ENCODE measurements around the gene PLXDC2. TPM values are rescaled to one million over a fixed set of nuclear protein-coding genes. Genes with fewer than 3 reads are reported as not detected.

Gene PLXDC2
- total RNA-seq, 1 experiment from 2014 or later = not detected

DNA sequence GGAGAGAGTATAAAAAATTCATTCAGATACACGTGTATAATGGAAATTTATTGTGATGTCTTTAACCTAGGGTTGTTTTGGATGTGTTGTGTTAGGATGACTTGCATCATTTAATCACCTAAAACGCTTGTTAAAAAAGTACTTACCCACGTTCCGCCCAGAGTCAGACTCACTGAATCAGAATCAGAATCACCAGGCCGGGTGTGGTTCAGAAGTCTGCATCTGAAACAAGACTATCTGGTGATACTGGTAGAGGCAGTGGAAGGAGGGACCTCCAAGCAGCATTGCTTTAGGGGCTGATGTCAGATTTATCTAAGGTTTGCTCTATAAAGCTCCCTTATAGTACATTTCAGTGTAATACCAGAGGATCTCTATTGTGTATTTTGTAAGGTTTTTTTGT is 20.5 kb upstream of the PLXDC2 start:
- CTCF ChIA-PET = no interaction called here
- H3F3A ChIP-seq (ENCODE audit: low read length, unreplicated experiment) = no peaks in the 10 kb centered on the region
- TF ChIP-seq, protein P1, sequence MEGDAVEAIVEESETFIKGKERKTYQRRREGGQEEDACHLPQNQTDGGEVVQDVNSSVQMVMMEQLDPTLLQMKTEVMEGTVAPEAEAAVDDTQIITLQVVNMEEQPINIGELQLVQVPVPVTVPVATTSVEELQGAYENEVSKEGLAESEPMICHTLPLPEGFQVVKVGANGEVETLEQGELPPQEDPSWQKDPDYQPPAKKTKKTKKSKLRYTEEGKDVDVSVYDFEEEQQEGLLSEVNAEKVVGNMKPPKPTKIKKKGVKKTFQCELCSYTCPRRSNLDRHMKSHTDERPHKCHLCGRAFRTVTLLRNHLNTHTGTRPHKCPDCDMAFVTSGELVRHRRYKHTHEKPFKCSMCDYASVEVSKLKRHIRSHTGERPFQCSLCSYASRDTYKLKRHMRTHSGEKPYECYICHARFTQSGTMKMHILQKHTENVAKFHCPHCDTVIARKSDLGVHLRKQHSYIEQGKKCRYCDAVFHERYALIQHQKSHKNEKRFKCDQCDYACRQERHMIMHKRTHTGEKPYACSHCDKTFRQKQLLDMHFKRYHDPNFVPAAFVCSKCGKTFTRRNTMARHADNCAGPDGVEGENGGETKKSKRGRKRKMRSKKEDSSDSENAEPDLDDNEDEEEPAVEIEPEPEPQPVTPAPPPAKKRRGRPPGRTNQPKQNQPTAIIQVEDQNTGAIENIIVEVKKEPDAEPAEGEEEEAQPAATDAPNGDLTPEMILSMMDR (conservative IDR thresholded peaks at IDR 0.05; ENCODE audit: low read depth, low read length) = no peak
- no peak for TF ChIP-seq EZH2 (IDR thresholded peaks at IDR 0.05; ENCODE audit: low read length, unreplicated experiment)
- no peak for TF ChIP-seq EZH2phosphoT487 (IDR thresholded peaks at IDR 0.05; ENCODE audit: borderline replicate concordance, low read length)
- H3K27me3 ChIP-seq (ENCODE audit: low read length) = no peaks in the 10 kb centered on the region
- DNase-seq (no peak), ATAC-seq (no peak)
- no peaks in the 10 kb centered on the region for H3K9me2 ChIP-seq (replicated peaks; ENCODE audit: low read length)
- POLR2A ChIA-PET (ENCODE audit: unreplicated experiment) = no interaction called here
- no peaks in the 10 kb centered on the region for H3K9me3 ChIP-seq (ENCODE audit: low read length)
- intact Hi-C loops (cut with micrococcal nuclease) = no loop called here
- H3K4me2 ChIP-seq (ENCODE audit: low read length) = no peak overlapping the region
- H3K79me2 ChIP-seq (ENCODE audit: low read length) = no peaks in the 10 kb centered on the region
- H3K36me3 ChIP-seq (ENCODE audit: low read depth, low read length) = no peaks in the 10 kb centered on the region
- H3K4me1 ChIP-seq (ENCODE audit: insufficient read depth, low read length) = no peaks in the 10 kb centered on the region
- no peak overlapping the region for H3K27ac ChIP-seq (ENCODE audit: low read length)
- no TSS peak for BruUV-seq (replicated peaks)
- no peaks in the 10 kb centered on the region for H4K20me1 ChIP-seq (ENCODE audit: low read length)
- no peak overlapping the region for H3K9ac ChIP-seq (ENCODE audit: low read length)
- H3K4me3 ChIP-seq (ENCODE audit: low read length) = no peak overlapping the region
- no peak overlapping the region for H2AFZ ChIP-seq (ENCODE audit: low read length)

DNA sequence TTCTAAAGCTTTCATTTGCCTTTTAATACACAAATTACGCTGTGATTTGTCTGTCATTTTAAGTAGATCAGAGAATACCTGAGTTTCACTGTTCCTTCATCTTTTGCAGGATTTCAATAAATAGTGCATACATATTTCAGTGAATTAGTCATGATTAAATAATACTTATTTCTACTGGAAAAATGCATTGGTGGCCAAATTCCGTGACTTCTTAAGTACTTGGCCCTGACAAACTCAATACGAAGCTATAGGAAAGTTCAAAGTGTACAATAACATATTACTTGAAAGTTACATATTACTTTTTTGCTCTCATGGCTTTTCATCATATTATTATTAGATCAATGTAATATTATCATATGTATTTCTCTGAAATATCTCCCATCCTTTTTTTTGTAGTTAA is 16.1 kb upstream of the PLXDC2 start:
- H2AFZ ChIP-seq (ENCODE audit: low read length) = no peak overlapping the region
- no peaks in the 10 kb centered on the region for H3F3A ChIP-seq (ENCODE audit: low read length, unreplicated experiment)
- POLR2A ChIA-PET (ENCODE audit: unreplicated experiment) = no interaction called here
- DNase-seq (no peak), ATAC-seq (no peak)
- H3K27me3 ChIP-seq (ENCODE audit: low read length) = no peaks in the 10 kb centered on the region
- H4K20me1 ChIP-seq (ENCODE audit: low read length) = no peaks in the 10 kb centered on the region
- no peak overlapping the region for H3K4me2 ChIP-seq (ENCODE audit: low read length)
- H3K27ac ChIP-seq (ENCODE audit: low read length) = no peak overlapping the region
- H3K79me2 ChIP-seq (ENCODE audit: low read length) = no peaks in the 10 kb centered on the region
- no peaks in the 10 kb centered on the region for H3K4me1 ChIP-seq (ENCODE audit: insufficient read depth, low read length)
- CTCF ChIA-PET = no interaction called here
- TF ChIP-seq EZH2phosphoT487 (IDR thresholded peaks at IDR 0.05; ENCODE audit: borderline replicate concordance, low read length) (no peak), EZH2 (IDR thresholded peaks at IDR 0.05; ENCODE audit: low read length, unreplicated experiment) (no peak)
- TF ChIP-seq, protein P1 (conservative IDR thresholded peaks at IDR 0.05; ENCODE audit: low read depth, low read length) = no peak
- H3K9me3 ChIP-seq (ENCODE audit: low read length) = no peaks in the 10 kb centered on the region
- intact Hi-C loops (cut with micrococcal nuclease) = no loop called here
- no peak overlapping the region for H3K9ac ChIP-seq (ENCODE audit: low read length)
- H3K36me3 ChIP-seq (ENCODE audit: low read depth, low read length) = no peaks in the 10 kb centered on the region
- no peaks in the 10 kb centered on the region for H3K9me2 ChIP-seq (replicated peaks; ENCODE audit: low read length)
- no peak overlapping the region for H3K4me3 ChIP-seq (ENCODE audit: low read length)
- BruUV-seq (replicated peaks) = no TSS peak

DNA sequence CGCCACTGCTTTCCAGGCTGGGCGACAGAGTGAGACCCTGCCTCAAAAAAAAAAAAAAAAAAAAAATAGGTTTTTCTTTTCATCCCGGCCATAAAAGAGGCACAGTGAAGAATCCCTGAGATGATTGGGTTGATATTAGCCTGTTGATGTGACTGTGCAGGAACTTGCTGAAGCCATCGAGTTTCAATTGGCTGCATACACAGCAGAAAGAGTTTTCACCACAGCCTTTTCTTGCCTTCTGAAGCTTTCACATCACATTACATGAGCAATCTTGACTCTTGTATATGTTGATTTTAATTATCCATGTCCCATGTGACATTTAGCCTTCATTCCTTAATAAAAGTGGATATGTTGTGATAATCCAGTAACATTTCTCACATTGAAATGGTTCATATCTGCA is 14.9 kb upstream of the PLXDC2 start:
- H3K4me2 ChIP-seq (ENCODE audit: low read length) = no peak overlapping the region
- H3F3A ChIP-seq (ENCODE audit: low read length, unreplicated experiment) = no peaks in the 10 kb centered on the region
- DNase-seq = no peak
- H3K27me3 ChIP-seq (ENCODE audit: low read length) = no peaks in the 10 kb centered on the region
- no peaks in the 10 kb centered on the region for H3K36me3 ChIP-seq (ENCODE audit: low read depth, low read length)
- no peaks in the 10 kb centered on the region for H3K79me2 ChIP-seq (ENCODE audit: low read length)
- intact Hi-C loops (cut with micrococcal nuclease) = no loop called here
- H3K4me1 ChIP-seq (ENCODE audit: insufficient read depth, low read length) = no peaks in the 10 kb centered on the region
- no peak for ATAC-seq
- H3K9me2 ChIP-seq (replicated peaks; ENCODE audit: low read length) = no peaks in the 10 kb centered on the region
- no peak overlapping the region for H3K27ac ChIP-seq (ENCODE audit: low read length)
- H3K4me3 ChIP-seq (ENCODE audit: low read length) = no peak overlapping the region
- CTCF ChIA-PET = interaction anchor here (0.8 kb wide), 1 partner anchor 277 kb away, joined by 6 read pairs; no protein-coding TSS in a partner anchor
- POLR2A ChIA-PET (ENCODE audit: unreplicated experiment) = no interaction called here
- no peaks in the 10 kb centered on the region for H4K20me1 ChIP-seq (ENCODE audit: low read length)
- H2AFZ ChIP-seq (ENCODE audit: low read length) = no peak overlapping the region
- no peak overlapping the region for H3K9ac ChIP-seq (ENCODE audit: low read length)
- no peaks in the 10 kb centered on the region for H3K9me3 ChIP-seq (ENCODE audit: low read length)
- TF ChIP-seq, protein P1 (conservative IDR thresholded peaks at IDR 0.05; ENCODE audit: low read depth, low read length) = no peak
- no peak for TF ChIP-seq EZH2 (IDR thresholded peaks at IDR 0.05; ENCODE audit: low read length, unreplicated experiment)
- TF ChIP-seq EZH2phosphoT487 (IDR thresholded peaks at IDR 0.05; ENCODE audit: borderline replicate concordance, low read length) = no peak
- BruUV-seq (replicated peaks) = no TSS peak
